Naive thymus-derived CD4-positive, alpha-beta T cell (primary cell): ENCODE measurements around the gene ATF7. TPM values are rescaled to one million over a fixed set of nuclear protein-coding genes. Genes with fewer than 3 reads are reported as not detected.
"Not testable (repeated sequence)": the region's sequence is repeated elsewhere in the genome, so short reads cannot be mapped to it uniquely, and the experiment has no call there.

Experiments used
- ATAC-seq: fragments of 150-1000 bp; cut with Tn5 transposase; 2 replicates; pipeline ENCODE4 v1.10.0; 2021; ENCODE audit warnings: mild to moderate bottlenecking, moderate library complexity
- CTCF ChIA-PET: fragments of 350-600 bp; sonication (Branson Sonifier 250); formaldehyde crosslinking; loops from one replicate; lab custom pipeline; 2021; ENCODE audit warnings: antibody characterized with exemption; lab: Charles Lee
- POLR2A ChIA-PET: fragments of 350-600 bp; sonication (Branson Sonifier 250); formaldehyde crosslinking; loops from one replicate; lab custom pipeline; 2021; ENCODE audit warnings: antibody characterized with exemption, inconsistent platforms; lab: Charles Lee
- DNase-seq, 9 donors: peaks; one replicate each; pipeline versions ENCODE4 v3.0.0 to v3.0.0-alpha.2; 2020 to 2022; ENCODE audit warnings: mixed read lengths in 1 of 9
- H3K27ac ChIP-seq: one replicate; pipeline ENCODE4 v1.7.0; 2013; ENCODE audit warnings: mild to moderate bottlenecking, low read depth, low read length, moderate library complexity
- H3K27me3 ChIP-seq, 2 donors: one replicate each; pipeline ENCODE4 v1.7.0; 2013; ENCODE audit warnings: low read length in 2 of 2, mild to moderate bottlenecking in 2 of 2, moderate library complexity in 2 of 2; ENCODE audit not compliant: control insufficient read depth in 2 of 2, insufficient read depth in 2 of 2
- H3K36me3 ChIP-seq, 3 experiments: 1 replicate in 2 of 3; 2 replicates in 1 of 3; pipeline ENCODE4 v1.7.0; 2013; ENCODE audit warnings: low read length in 3 of 3, mild to moderate bottlenecking in 3 of 3, moderate library complexity in 1 of 3; ENCODE audit not compliant: insufficient read depth in 3 of 3, control insufficient read depth in 2 of 3
- H3K4me1 ChIP-seq, 2 donors: one replicate each; pipeline ENCODE4 v1.7.0; 2013; ENCODE audit warnings: low read length in 2 of 2, mild to moderate bottlenecking in 2 of 2, moderate library complexity in 1 of 2; ENCODE audit not compliant: control insufficient read depth in 2 of 2, insufficient read depth in 2 of 2
- H3K4me3 ChIP-seq: 2 replicates; pipeline ENCODE4 v1.7.0; 2013; ENCODE audit warnings: mild to moderate bottlenecking, low read length
- H3K9me3 ChIP-seq, 3 experiments: 1 replicate in 2 of 3; 2 replicates in 1 of 3; pipeline ENCODE4 v1.7.0; 2013; ENCODE audit warnings: low read length in 3 of 3; ENCODE audit not compliant: control insufficient read depth in 2 of 3
- H3K27ac Mint-ChIP-seq, 9 donors: one replicate each; pipeline ENCODE4 v1.8.0; 2020 to 2022; ENCODE audit warnings: mixed read lengths in 9 of 9, mild to moderate bottlenecking in 8 of 9, moderate library complexity in 5 of 9, inconsistent platforms in 2 of 9
- H3K27me3 Mint-ChIP-seq, 5 donors: one replicate each; pipeline ENCODE4 v1.8.0; 2021 to 2022; ENCODE audit warnings: mixed read lengths in 5 of 5, mild to moderate bottlenecking in 1 of 5
- H3K36me3 Mint-ChIP-seq, 5 donors: one replicate each; pipeline ENCODE4 v1.8.0; 2020 to 2022; ENCODE audit warnings: mixed read lengths in 5 of 5, mild to moderate bottlenecking in 3 of 5, inconsistent platforms in 1 of 5
- H3K4me1 Mint-ChIP-seq, 7 donors: one replicate each; pipeline ENCODE4 v1.8.0; 2020 to 2022; ENCODE audit warnings: mixed read lengths in 7 of 7, mild to moderate bottlenecking in 3 of 7, inconsistent platforms in 1 of 7
- H3K4me3 Mint-ChIP-seq, 10 donors: one replicate each; pipeline ENCODE4 v1.8.0; 2020 to 2022; ENCODE audit warnings: mild to moderate bottlenecking in 10 of 10, mixed read lengths in 10 of 10, moderate library complexity in 6 of 10, inconsistent platforms in 2 of 10
- H3K9me3 Mint-ChIP-seq, 11 donors: one replicate each; pipeline ENCODE4 v1.8.0; 2020 to 2022; ENCODE audit warnings: mixed read lengths in 11 of 11, mild to moderate bottlenecking in 4 of 11, inconsistent platforms in 1 of 11, moderate library complexity in 1 of 11
- intact Hi-C, 2 donors: fragments of 100-400 bp; cut with micrococcal nuclease; formaldehyde crosslinking; loops; one replicate each; pipeline ENCODE4 v1.15.1; 2023
- polyA plus RNA-seq, 2 donors: library from polyadenylated mRNA; unstranded; fragments of 300-500 nt; fragmentation: Illumina TruSeq; gene quantifications; one replicate each; pipeline ENCODE4 v1.2.3, GENCODE V29; 2021
- total RNA-seq, 6 experiments: library from RNA in 5 of 6; stranded (reverse) in 5 of 6; gene quantifications; 1 replicate in 5 of 6; 2 replicates in 1 of 6; pipeline ENCODE4 v1.2.3 and lab custom pipeline; 2021 to 2026

Gene ATF7
- total and polyA plus RNA-seq, 7 experiments from 2014 or later: 14.5 to 39.5 (median 29.7) TPM

DNA sequence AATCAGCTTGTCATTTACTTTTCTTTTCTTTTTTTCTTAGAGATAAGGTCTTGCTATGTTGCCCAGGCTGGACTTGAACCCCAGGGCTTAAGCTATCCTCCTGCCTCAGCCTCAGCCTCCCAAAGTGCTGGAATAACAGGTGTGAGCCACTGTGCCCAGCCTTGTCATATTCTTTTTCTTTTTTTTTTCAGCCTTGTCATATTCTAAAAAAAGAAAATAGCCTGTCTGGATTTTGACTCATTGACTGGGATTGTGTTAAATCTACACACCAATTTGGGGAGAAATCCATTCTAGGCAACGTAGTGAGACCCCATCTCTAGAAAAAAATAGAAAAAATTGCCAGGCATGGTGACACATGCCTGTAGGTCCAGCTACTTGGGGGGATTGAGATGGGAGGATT is 25.6 kb upstream of the ATF7 start:
- Mint-ChIP-seq H3K4me3 (no peak overlapping the region), H3K4me1 (no peaks in the 10 kb centered on the region), H3K27ac (no peak overlapping the region), H3K9me3 (no peaks in the 10 kb centered on the region), H3K27me3 (no peaks in the 10 kb centered on the region), H3K36me3 (peaks cover 0 to under 1% (median 0%) of the 10 kb centered on the region in 5 donors)
- intact Hi-C loops: no loop called here
- ATAC-seq (no peak), DNase-seq (no peak)
- CTCF ChIA-PET: interaction anchor here (0.6 kb wide), 1 partner anchor 590 kb away, joined by 5 read pairs; no protein-coding TSS in a partner anchor
- H3K27me3 ChIP-seq: no peaks in the 10 kb centered on the region
- no peaks in the 10 kb centered on the region for H3K36me3 ChIP-seq
- no peaks in the 10 kb centered on the region for H3K9me3 ChIP-seq
- POLR2A ChIA-PET: no interaction called here
- H3K27ac ChIP-seq: no peak overlapping the region
- no peaks in the 10 kb centered on the region for H3K4me1 ChIP-seq
- no peak overlapping the region for H3K4me3 ChIP-seq

DNA sequence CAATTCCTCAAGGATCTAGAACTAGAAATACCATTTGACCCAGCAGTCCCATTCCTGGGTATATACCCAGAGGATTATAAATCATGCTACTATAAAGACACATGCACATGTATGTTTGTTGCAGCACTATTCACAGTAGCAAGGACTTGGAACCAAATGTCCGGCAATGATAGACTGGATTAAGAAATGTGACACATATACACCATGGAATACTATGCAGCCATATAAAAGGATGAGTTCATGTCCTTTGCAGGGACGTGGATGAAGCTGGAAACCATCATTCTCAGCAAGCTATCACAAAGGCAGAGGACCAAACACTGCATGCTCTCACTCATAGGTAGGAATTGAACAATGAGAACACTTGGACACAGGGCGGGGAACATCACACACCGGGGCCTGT is 20.1 kb upstream of the ATF7 start:
- H3K27ac ChIP-seq, H3K27me3 ChIP-seq, H3K4me3 ChIP-seq, H3K9me3 Mint-ChIP-seq, H3K36me3 Mint-ChIP-seq, CTCF ChIA-PET, POLR2A ChIA-PET, H3K4me1 Mint-ChIP-seq, intact Hi-C loops, H3K9me3 ChIP-seq, H3K27me3 Mint-ChIP-seq, H3K4me1 ChIP-seq, H3K36me3 ChIP-seq, H3K4me3 Mint-ChIP-seq, H3K27ac Mint-ChIP-seq, ATAC-seq, DNase-seq: not testable (repeated sequence)

DNA sequence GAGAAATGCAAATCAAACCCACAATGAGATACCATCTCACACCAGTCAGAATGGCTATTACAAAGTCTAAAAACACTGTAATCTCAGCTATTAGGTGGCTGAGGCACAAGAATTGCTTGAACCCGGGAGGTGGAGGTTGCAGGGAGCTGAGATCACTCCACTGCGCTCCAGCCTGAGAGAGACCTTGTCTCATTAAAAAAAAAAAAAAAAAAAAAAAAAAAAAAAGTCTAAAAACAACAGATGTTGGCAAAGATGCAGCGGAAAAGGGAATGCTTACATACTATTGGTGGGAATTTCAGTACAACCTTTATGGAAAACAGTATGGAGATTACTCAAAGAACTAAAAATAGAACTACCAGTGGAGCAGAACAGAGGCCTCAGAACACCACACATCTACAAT is 19.0 kb upstream of the ATF7 start:
- Mint-ChIP-seq H3K4me3 (no peak overlapping the region), H3K36me3 (peaks cover 0 to 7% (median 0%) of the 10 kb centered on the region in 5 donors), H3K27me3 (peaks cover 0 to 7% (median 0%) of the 10 kb centered on the region in 5 donors), H3K27ac (no peak overlapping the region), H3K9me3 (peaks cover 0 to 2% (median 0%) of the 10 kb centered on the region in 11 donors), H3K4me1 (peaks cover 0 to 3% (median 0%) of the 10 kb centered on the region in 7 donors)
- Histone ChIP-seq H3K9me3 (no peaks in the 10 kb centered on the region), H3K36me3 (no peaks in the 10 kb centered on the region), H3K4me1 (no peaks in the 10 kb centered on the region), H3K27me3 (no peaks in the 10 kb centered on the region), H3K4me3 (no peak overlapping the region), H3K27ac (no peak overlapping the region)
- POLR2A ChIA-PET: no interaction called here
- no peak for ATAC-seq
- intact Hi-C loops: no loop called here
- no peak for DNase-seq
- CTCF ChIA-PET: interaction anchor here (0.6 kb wide), 1 partner anchor 31 kb away, joined by 4 read pairs; the partner anchor contains the start of gene ATP5MC2

DNA sequence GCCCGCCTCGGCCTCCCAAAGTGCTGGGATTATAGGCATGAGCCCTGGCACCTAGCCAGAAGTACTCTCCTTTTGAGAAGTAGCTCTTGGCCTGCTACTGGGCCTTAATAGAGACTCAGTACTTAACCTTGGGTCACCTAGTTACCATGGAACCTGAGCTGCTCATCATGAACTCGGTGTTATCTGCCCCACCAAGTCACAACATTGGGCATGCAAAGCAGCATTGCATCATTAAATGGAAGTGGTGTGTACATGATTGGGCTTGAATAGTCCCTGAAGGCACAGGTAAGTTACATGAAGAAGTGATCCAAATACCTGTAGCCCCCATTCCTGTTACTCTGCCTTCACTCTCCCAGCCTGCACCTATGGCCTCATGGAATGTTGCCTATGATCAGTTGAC is 18.0 kb upstream of the ATF7 start:
- Mint-ChIP-seq H3K4me3 (no peak overlapping the region), H3K36me3 (peaks cover 0 to 7% (median 0%) of the 10 kb centered on the region in 5 donors), H3K4me1 (peaks cover 0 to 6% (median 0%) of the 10 kb centered on the region in 7 donors), H3K9me3 (peaks cover 0 to 2% (median 0%) of the 10 kb centered on the region in 11 donors), H3K27me3 (peaks cover 0 to 9% (median 0%) of the 10 kb centered on the region in 5 donors), H3K27ac (no peak overlapping the region)
- Histone ChIP-seq H3K36me3 (no peaks in the 10 kb centered on the region), H3K27me3 (no peaks in the 10 kb centered on the region), H3K9me3 (no peaks in the 10 kb centered on the region), H3K27ac (no peak overlapping the region), H3K4me1 (no peaks in the 10 kb centered on the region), H3K4me3 (no peak overlapping the region)
- CTCF ChIA-PET: no interaction called here
- no peak for DNase-seq
- POLR2A ChIA-PET: no interaction called here
- intact Hi-C loops: no loop called here
- no peak for ATAC-seq

DNA sequence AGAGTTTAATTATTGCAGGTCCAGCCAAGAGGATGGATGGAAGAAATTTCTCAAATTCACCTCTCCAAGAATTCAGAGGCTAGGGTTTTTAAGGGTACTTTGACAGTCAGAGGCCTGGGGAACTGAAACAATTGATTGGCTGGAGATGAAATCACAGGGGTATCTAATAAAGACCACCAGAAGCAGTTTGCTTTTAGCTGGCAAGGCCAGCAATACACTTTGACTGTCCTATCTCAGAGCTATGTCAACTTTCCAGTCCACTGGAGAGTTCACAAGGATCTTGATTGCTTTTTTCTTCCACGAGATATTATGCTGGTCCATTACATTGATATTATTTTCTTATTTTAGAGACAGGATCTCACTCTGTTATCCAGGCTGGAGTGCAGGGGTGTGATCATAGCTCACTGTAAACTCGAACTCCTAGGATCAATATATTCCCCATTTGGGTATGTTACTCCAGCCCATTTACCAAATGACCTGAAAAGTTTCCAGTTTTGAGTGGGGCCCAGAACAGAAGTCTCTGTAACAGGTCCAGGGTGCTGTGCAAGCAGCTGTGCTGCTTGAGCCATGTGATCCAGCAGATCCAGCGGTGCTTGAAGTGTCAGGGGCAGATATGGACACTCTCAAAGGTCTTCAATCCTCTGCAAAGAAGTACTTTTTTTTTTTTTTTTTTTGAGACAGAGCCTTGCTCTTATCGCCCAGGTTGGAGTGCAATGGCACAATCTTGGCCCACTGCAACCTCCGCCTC is 17.2 kb upstream of the ATF7 start:
- H3K4me3 Mint-ChIP-seq: no peak overlapping the region
- no peak for ATAC-seq

DNA sequence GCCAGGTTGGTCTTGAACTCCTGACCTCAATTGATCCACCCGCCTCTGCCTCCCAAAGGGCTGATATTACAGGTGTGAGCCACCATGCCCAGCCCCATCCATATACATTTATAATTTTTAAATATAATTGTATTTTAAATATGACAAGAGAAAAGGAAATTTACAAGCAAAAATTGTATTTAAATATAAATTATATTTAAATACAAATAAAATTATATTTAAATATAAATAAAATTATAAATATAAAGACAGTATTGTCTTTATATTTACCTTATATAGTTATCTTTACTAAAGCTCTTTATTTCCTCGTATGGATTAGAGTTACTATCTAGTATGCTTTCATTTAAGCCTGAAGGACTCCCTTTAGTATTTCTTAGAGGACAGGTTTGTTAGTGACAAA is 11.9 kb upstream of the ATF7 start:
- no peak for ATAC-seq
- H3K4me3 Mint-ChIP-seq: no peak overlapping the region
- H3K36me3 ChIP-seq: no peaks in the 10 kb centered on the region
- DNase-seq: no peak
- no peak overlapping the region for H3K27ac ChIP-seq
- H3K9me3 Mint-ChIP-seq: no peaks in the 10 kb centered on the region
- H3K4me1 ChIP-seq: no peaks in the 10 kb centered on the region
- CTCF ChIA-PET: no interaction called here
- H3K27ac Mint-ChIP-seq: no peak overlapping the region
- no peak overlapping the region for H3K4me3 ChIP-seq
- no peaks in the 10 kb centered on the region for H3K27me3 ChIP-seq
- intact Hi-C loops: no loop called here
- peaks cover 0 to 7% (median 0%) of the 10 kb centered on the region in 7 donors for H3K4me1 Mint-ChIP-seq
- H3K36me3 Mint-ChIP-seq: peaks cover 0 to 7% (median 0%) of the 10 kb centered on the region in 5 donors
- H3K27me3 Mint-ChIP-seq: peaks cover 0 to 4% (median 0%) of the 10 kb centered on the region in 5 donors
- H3K9me3 ChIP-seq: no peaks in the 10 kb centered on the region
- POLR2A ChIA-PET: no interaction called here

More for the DNA sequence above, 17.2 kb upstream of the ATF7 start:
- no peak for DNase-seq
- Histone ChIP-seq H3K27ac (no peak overlapping the region), H3K27me3 (no peaks in the 10 kb centered on the region), H3K4me1 (no peaks in the 10 kb centered on the region), H3K36me3 (no peaks in the 10 kb centered on the region), H3K4me3 (no peak overlapping the region), H3K9me3 (no peaks in the 10 kb centered on the region)
- intact Hi-C loops: no loop called here
- peaks cover 0 to 2% (median 0%) of the 10 kb centered on the region in 11 donors for H3K9me3 Mint-ChIP-seq
- H3K27me3 Mint-ChIP-seq: peaks cover 0 to 9% (median 0%) of the 10 kb centered on the region in 5 donors
- POLR2A ChIA-PET: interaction anchor here (0.6 kb wide), 1 partner anchor 21 kb away, joined by 3 read pairs; no protein-coding TSS in a partner anchor
- CTCF ChIA-PET: interaction anchor here (0.6 kb wide), 1 partner anchor 97 kb away, joined by 7 read pairs; no protein-coding TSS in a partner anchor
- H3K4me1 Mint-ChIP-seq: peaks cover 0 to 7% (median 0%) of the 10 kb centered on the region in 7 donors
- peaks cover 0 to 7% (median 0%) of the 10 kb centered on the region in 5 donors for H3K36me3 Mint-ChIP-seq
- H3K27ac Mint-ChIP-seq: no peak overlapping the region
